GM23338 (cell line): Measurements from ENCODE around the gene ZFP92. TPM values are rescaled to one million over a fixed set of nuclear protein-coding genes. Genes with fewer than 3 reads are reported as not detected.

Experiments used
- ATAC-seq: fragments of 200-7000 bp; cut with Tn5 transposase; 3 replicates; pipeline ENCODE4 v1.9.1; 2020
- DNase-seq: peaks from one replicate; pipeline ENCODE4 v3.0.0-alpha.2; 2015; ENCODE audit warnings: low spot score
- H2AFZ ChIP-seq: fragments of 200-600 bp; sonication (generic); 2 replicates; pipeline ENCODE4 v1.8.0; 2016; ENCODE audit warnings: antibody characterized with exemption, mild to moderate bottlenecking, moderate library complexity
- H3F3A ChIP-seq: fragments of 200-600 bp; sonication (generic); replicated peaks from 2 replicates; pipeline ENCODE4 v1.8.0; 2017; ENCODE audit warnings: antibody characterized with exemption, mixed run types, low read depth
- H3K27ac ChIP-seq: fragments of 200-600 bp; sonication (generic); 2 replicates; pipeline ENCODE4 v1.6.1; 2016; ENCODE audit warnings: low read depth
- H3K27me3 ChIP-seq: fragments of 200-600 bp; sonication (generic); 2 replicates; pipeline ENCODE4 v1.8.0; 2016; ENCODE audit warnings: mild to moderate bottlenecking, mixed run types, moderate library complexity; ENCODE audit not compliant: insufficient read depth
- H3K36me3 ChIP-seq: fragments of 200-600 bp; sonication (generic); 2 replicates; pipeline ENCODE4 v1.8.0; 2016; ENCODE audit warnings: mild to moderate bottlenecking; ENCODE audit not compliant: insufficient read depth
- H3K4me1 ChIP-seq: fragments of 200-600 bp; sonication (generic); 2 replicates; pipeline ENCODE4 v1.8.0; 2016; ENCODE audit warnings: mild to moderate bottlenecking, moderate library complexity; ENCODE audit not compliant: insufficient read depth
- H3K4me2 ChIP-seq: fragments of 200-600 bp; sonication (generic); 2 replicates; pipeline ENCODE4 v1.7.1; 2017; ENCODE audit warnings: mixed run types
- H3K4me3 ChIP-seq: fragments of 200-600 bp; sonication (generic); 2 replicates; pipeline ENCODE4 v1.6.1; 2016; ENCODE audit warnings: mixed run types
- H3K79me2 ChIP-seq: fragments of 200-600 bp; sonication (generic); replicated peaks from 2 replicates; pipeline ENCODE4 v1.8.0; 2017; ENCODE audit warnings: mild to moderate bottlenecking; ENCODE audit not compliant: insufficient read depth
- H3K9me2 ChIP-seq: fragments of 200-600 bp; sonication (generic); 2 replicates; pipeline ENCODE4 v1.8.0; 2017; ENCODE audit not compliant: insufficient read depth
- H4K20me1 ChIP-seq: fragments of 200-600 bp; sonication (generic); replicated peaks from 2 replicates; pipeline ENCODE4 v1.8.0; 2017; ENCODE audit warnings: mild to moderate bottlenecking; ENCODE audit not compliant: insufficient read depth
- H3K27ac Mint-ChIP-seq: 2 replicates; pipeline ENCODE4 v1.8.0; 2020; ENCODE audit warnings: inconsistent platforms, mild to moderate bottlenecking, moderate library complexity, mixed read lengths
- H3K27me3 Mint-ChIP-seq: 3 replicates; pipeline ENCODE4 v1.8.0; 2022; ENCODE audit warnings: low read depth, mild to moderate bottlenecking, moderate library complexity, mixed read lengths, inconsistent platforms; ENCODE audit not compliant: insufficient read depth, poor library complexity
- H3K36me3 Mint-ChIP-seq: 3 replicates; pipeline ENCODE4 v1.8.0; 2021; ENCODE audit warnings: low read depth, mild to moderate bottlenecking, inconsistent platforms, moderate library complexity, mixed read lengths
- H3K4me1 Mint-ChIP-seq: 3 replicates; pipeline ENCODE4 v1.8.0; 2020; ENCODE audit warnings: mild to moderate bottlenecking, inconsistent platforms, mixed read lengths
- H3K4me3 Mint-ChIP-seq: 3 replicates; pipeline ENCODE4 v1.8.0; 2021; ENCODE audit warnings: moderate library complexity, mild to moderate bottlenecking, inconsistent platforms, mixed read lengths
- H3K9me3 Mint-ChIP-seq: 3 replicates; pipeline ENCODE4 v1.8.0; 2020; ENCODE audit warnings: moderate library complexity, mild to moderate bottlenecking, inconsistent platforms, mixed read lengths
- CREB1 ChIP-seq: fragments of 250-450 bp; sonication (Bioruptor Pico); IDR thresholded peaks from 2 replicates; pipeline ENCODE4 v1.5.0; 2020; ENCODE audit warnings: low read depth, mild to moderate bottlenecking, moderate library complexity
- ETS1 ChIP-seq: IDR thresholded peaks from 2 replicates; pipeline ENCODE4 v1.6.1; 2016; ENCODE audit warnings: antibody characterized with exemption
- EZH2 ChIP-seq: fragments of 200-600 bp; sonication (generic); IDR thresholded peaks from one replicate; pipeline ENCODE4 v1.8.0; 2017; ENCODE audit warnings: antibody characterized with exemption, mild to moderate bottlenecking, low read depth; ENCODE audit not compliant: unreplicated experiment
- EZH2phosphoT487 ChIP-seq: fragments of 200-600 bp; sonication (generic); IDR thresholded peaks from one replicate; pipeline ENCODE4 v1.8.1; 2018; ENCODE audit warnings: antibody characterized with exemption; ENCODE audit not compliant: unreplicated experiment
- JUNB ChIP-seq: IDR thresholded peaks from one replicate; pipeline ENCODE4 v1.6.1; 2016; ENCODE audit warnings: antibody characterized with exemption; ENCODE audit not compliant: unreplicated experiment
- NANOG ChIP-seq: IDR thresholded peaks from 2 replicates; pipeline ENCODE4 v1.6.1; 2016; ENCODE audit warnings: antibody characterized with exemption, borderline replicate concordance
- POLR2AphosphoS5 ChIP-seq: IDR thresholded peaks from 2 replicates; pipeline ENCODE4 v1.6.1; 2016; ENCODE audit warnings: antibody characterized with exemption, low read depth
- REST ChIP-seq: IDR thresholded peaks from one replicate; pipeline ENCODE4 v1.6.1; 2018; ENCODE audit warnings: antibody characterized with exemption; ENCODE audit not compliant: unreplicated experiment
- ZNF114 ChIP-seq: fragments of 250-450 bp; sonication (Bioruptor Pico); IDR thresholded peaks from 2 replicates; pipeline ENCODE4 v1.5.0; 2020; ENCODE audit warnings: mild to moderate bottlenecking, moderate library complexity
- ZNF331 ChIP-seq: fragments of 250-450 bp; sonication (Bioruptor Pico); IDR thresholded peaks from 2 replicates; pipeline ENCODE4 v1.5.0; 2020; ENCODE audit warnings: low read depth, mild to moderate bottlenecking, moderate library complexity
- polyA plus RNA-seq: library from polyadenylated mRNA; unstranded; fragments of >200 nt; fragmentation: Nextera tagmentation; extraction: Ambion mirVana; gene quantifications from 2 replicates; pipeline ENCODE4 v1.2.1, GENCODE V29; 2016
- total RNA-seq: library from RNA; depleted of rRNA; stranded (reverse); fragments of >200 nt; shearing (Covaris generic); gene quantifications from 2 replicates; pipeline ENCODE4 v1.2.3, GENCODE V29; 2014

Gene ZFP92
- total and polyA plus RNA-seq, 2 experiments from 2014 or later = 0.05 to 0.52 TPM

- no peak overlapping the region for H3K4me3 Mint-ChIP-seq
- no peaks in the 10 kb centered on the region for H3K9me2 ChIP-seq
- peaks cover 14% of the 10 kb centered on the region for H3K27me3 Mint-ChIP-seq
- TF ChIP-seq NANOG = no peak
- no peak for TF ChIP-seq POLR2AphosphoS5
- TF ChIP-seq ETS1 = no peak
- TF ChIP-seq EZH2 = no peak
- TF ChIP-seq ZNF331 = no peak
- TF ChIP-seq REST = no peak
- TF ChIP-seq JUNB = no peak
- no peak for TF ChIP-seq EZH2phosphoT487
- no peak overlapping the region for H3K27ac ChIP-seq
- H3K27ac Mint-ChIP-seq = no peak overlapping the region
- no peak overlapping the region for H3K4me2 ChIP-seq
- H3K27me3 ChIP-seq = no peaks in the 10 kb centered on the region
- H3K79me2 ChIP-seq = no peaks in the 10 kb centered on the region
- ATAC-seq = no peak
- no peaks in the 10 kb centered on the region for H3K36me3 ChIP-seq
- no peak overlapping the region for H3K4me3 ChIP-seq
- no peak for DNase-seq
- H4K20me1 ChIP-seq = no peaks in the 10 kb centered on the region; the same call in 1 of the 2 replicates
- no peaks in the 10 kb centered on the region for H3K9me3 Mint-ChIP-seq
- H3F3A ChIP-seq = no peaks in the 10 kb centered on the region
- no peaks in the 10 kb centered on the region for H3K4me1 ChIP-seq
- no peaks in the 10 kb centered on the region for H3K4me1 Mint-ChIP-seq
- H3K36me3 Mint-ChIP-seq = peaks cover 15% of the 10 kb centered on the region; the same call in 2 of the 3 replicates
- no peak overlapping the region for H2AFZ ChIP-seq
Measured at GRCh38 chrX:153457827-153458466, 46.7 kb downstream of the ZFP92 start.

GRCh38 chrX:153458476-153458875 is 47.2 kb downstream of the ZFP92 start:
- no peak overlapping the region for H2AFZ ChIP-seq
- H3K27ac ChIP-seq = no peak overlapping the region
- Mint-ChIP-seq H3K36me3 (peaks cover 15% of the 10 kb centered on the region; the same call in 2 of the 3 replicates), H3K9me3 (no peaks in the 10 kb centered on the region), H3K4me3 (no peak overlapping the region), H3K4me1 (no peaks in the 10 kb centered on the region), H3K27me3 (peaks cover 14% of the 10 kb centered on the region), H3K27ac (no peak overlapping the region)
- H3F3A ChIP-seq = no peaks in the 10 kb centered on the region
- no peaks in the 10 kb centered on the region for H3K4me1 ChIP-seq
- no peaks in the 10 kb centered on the region for H3K36me3 ChIP-seq
- H3K27me3 ChIP-seq = no peaks in the 10 kb centered on the region
- no peak for ATAC-seq
- no peak overlapping the region for H3K4me2 ChIP-seq
- no peaks in the 10 kb centered on the region for H3K79me2 ChIP-seq
- no peak overlapping the region for H3K4me3 ChIP-seq
- no peaks in the 10 kb centered on the region; the same call in 1 of the 2 replicates for H4K20me1 ChIP-seq
- DNase-seq = no peak
- no peaks in the 10 kb centered on the region for H3K9me2 ChIP-seq
- TF ChIP-seq JUNB (no peak), REST (no peak), NANOG (no peak), ZNF114 (CRISPR knock-in tag) (no peak), ETS1 (no peak), EZH2 (no peak), CREB1 (CRISPR knock-in tag) (no peak)
